Measurements from ENCODE around the gene SAXO1. TPM values are rescaled to one million over a fixed set of nuclear protein-coding genes. Genes with fewer than 3 reads are reported as not detected.

Gene SAXO1
- polyA plus RNA-seq, 1 donor from 2014 or later = not detected

DNA sequence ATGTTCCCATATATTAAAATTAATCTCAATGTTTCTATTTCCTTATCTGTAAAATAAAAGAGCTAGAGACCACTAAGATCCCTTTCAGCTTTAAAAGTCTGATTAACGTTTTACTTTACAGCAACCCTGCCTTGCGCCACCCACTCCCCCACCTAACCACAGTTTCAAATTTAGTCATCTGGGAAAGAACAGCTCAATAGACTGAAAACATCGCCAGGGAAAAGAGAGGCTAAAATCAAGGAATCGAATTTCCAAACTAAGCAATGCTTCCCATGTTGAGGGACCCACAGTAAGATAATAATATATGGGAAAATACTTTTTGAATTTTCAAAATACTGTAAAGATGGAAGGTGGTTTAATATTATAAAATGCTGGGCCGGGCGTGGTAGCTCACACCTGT, 6.6 kb downstream of the SAXO1 start:
- H3K9me2 ChIP-seq (ENCODE audit: insufficient read depth, low read length) = no peaks in the 10 kb centered on the region

DNA sequence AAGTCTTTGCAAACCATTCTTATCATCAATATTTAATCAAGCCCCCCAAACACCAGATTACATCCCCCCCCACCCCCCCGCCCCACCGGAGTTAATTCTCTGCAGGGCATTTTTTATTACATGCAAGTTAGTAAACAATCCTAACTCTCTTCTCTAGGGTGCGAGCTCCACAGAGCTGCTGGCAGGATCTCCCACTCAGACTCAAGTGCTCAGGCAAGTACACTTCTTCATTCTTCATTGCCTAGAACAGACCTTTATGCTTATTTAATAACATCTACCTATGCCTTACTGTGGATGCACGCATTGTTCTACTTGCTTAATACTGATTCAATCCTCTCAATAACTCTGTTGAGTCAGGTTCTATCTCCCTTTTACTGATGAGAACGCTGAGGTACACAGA, 9.9 kb downstream of the SAXO1 start:
- Histone ChIP-seq H3F3A (ENCODE audit: insufficient read depth, low read length, poor library complexity, severe bottlenecking) (no peaks in the 10 kb centered on the region), H3K79me2 (replicated peaks; ENCODE audit: insufficient read depth, low read length) (no peaks in the 10 kb centered on the region), H2AFZ (ENCODE audit: low read depth, low read length) (no peak overlapping the region), H3K4me2 (ENCODE audit: low read length) (no peak overlapping the region), H3K9ac (ENCODE audit: low read length) (no peak overlapping the region), H3K36me3 (ENCODE audit: insufficient read depth, low read length) (no peaks in the 10 kb centered on the region), H3K9me2 (ENCODE audit: insufficient read depth, low read length) (no peaks in the 10 kb centered on the region), H3K27me3 (ENCODE audit: insufficient read depth, low read depth, low read length) (no peaks in the 10 kb centered on the region), H3K27ac (ENCODE audit: low read length) (no peak overlapping the region), H3K9me3 (ENCODE audit: low read length) (no peaks in the 10 kb centered on the region), H4K20me1 (ENCODE audit: insufficient read depth) (no peaks in the 10 kb centered on the region), H3K4me3 (ENCODE audit: low read length) (no peak overlapping the region)
- TF ChIP-seq EP300 (conservative IDR thresholded peaks at IDR 0.05; ENCODE audit: poor library complexity, severe bottlenecking) (no peak), MXI1 (conservative IDR thresholded peaks at IDR 0.05; ENCODE audit: poor library complexity, severe bottlenecking) (no peak), EZH2 (IDR thresholded peaks at IDR 0.05; ENCODE audit: borderline replicate concordance, insufficient read depth, low read length, poor library complexity, severe bottlenecking) (no peak), TAF1 (IDR thresholded peaks at IDR 0.05; ENCODE audit: low read depth) (no peak), RAD21 (conservative IDR thresholded peaks at IDR 0.05) (no peak), POLR2AphosphoS5 (IDR thresholded peaks at IDR 0.05) (no peak), SMC3 (conservative IDR thresholded peaks at IDR 0.05; ENCODE audit: poor library complexity) (no peak)
- TF ChIP-seq, protein P1, sequence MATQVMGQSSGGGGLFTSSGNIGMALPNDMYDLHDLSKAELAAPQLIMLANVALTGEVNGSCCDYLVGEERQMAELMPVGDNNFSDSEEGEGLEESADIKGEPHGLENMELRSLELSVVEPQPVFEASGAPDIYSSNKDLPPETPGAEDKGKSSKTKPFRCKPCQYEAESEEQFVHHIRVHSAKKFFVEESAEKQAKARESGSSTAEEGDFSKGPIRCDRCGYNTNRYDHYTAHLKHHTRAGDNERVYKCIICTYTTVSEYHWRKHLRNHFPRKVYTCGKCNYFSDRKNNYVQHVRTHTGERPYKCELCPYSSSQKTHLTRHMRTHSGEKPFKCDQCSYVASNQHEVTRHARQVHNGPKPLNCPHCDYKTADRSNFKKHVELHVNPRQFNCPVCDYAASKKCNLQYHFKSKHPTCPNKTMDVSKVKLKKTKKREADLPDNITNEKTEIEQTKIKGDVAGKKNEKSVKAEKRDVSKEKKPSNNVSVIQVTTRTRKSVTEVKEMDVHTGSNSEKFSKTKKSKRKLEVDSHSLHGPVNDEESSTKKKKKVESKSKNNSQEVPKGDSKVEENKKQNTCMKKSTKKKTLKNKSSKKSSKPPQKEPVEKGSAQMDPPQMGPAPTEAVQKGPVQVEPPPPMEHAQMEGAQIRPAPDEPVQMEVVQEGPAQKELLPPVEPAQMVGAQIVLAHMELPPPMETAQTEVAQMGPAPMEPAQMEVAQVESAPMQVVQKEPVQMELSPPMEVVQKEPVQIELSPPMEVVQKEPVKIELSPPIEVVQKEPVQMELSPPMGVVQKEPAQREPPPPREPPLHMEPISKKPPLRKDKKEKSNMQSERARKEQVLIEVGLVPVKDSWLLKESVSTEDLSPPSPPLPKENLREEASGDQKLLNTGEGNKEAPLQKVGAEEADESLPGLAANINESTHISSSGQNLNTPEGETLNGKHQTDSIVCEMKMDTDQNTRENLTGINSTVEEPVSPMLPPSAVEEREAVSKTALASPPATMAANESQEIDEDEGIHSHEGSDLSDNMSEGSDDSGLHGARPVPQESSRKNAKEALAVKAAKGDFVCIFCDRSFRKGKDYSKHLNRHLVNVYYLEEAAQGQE (IDR thresholded peaks at IDR 0.05; ENCODE audit: borderline replicate concordance) = no peak
- TF ChIP-seq, protein P2, sequence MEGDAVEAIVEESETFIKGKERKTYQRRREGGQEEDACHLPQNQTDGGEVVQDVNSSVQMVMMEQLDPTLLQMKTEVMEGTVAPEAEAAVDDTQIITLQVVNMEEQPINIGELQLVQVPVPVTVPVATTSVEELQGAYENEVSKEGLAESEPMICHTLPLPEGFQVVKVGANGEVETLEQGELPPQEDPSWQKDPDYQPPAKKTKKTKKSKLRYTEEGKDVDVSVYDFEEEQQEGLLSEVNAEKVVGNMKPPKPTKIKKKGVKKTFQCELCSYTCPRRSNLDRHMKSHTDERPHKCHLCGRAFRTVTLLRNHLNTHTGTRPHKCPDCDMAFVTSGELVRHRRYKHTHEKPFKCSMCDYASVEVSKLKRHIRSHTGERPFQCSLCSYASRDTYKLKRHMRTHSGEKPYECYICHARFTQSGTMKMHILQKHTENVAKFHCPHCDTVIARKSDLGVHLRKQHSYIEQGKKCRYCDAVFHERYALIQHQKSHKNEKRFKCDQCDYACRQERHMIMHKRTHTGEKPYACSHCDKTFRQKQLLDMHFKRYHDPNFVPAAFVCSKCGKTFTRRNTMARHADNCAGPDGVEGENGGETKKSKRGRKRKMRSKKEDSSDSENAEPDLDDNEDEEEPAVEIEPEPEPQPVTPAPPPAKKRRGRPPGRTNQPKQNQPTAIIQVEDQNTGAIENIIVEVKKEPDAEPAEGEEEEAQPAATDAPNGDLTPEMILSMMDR (IDR thresholded peaks at IDR 0.05; ENCODE audit: poor library complexity, severe bottlenecking) = no peak

More for the DNA sequence above, 6.6 kb downstream of the SAXO1 start:
- H4K20me1 ChIP-seq (ENCODE audit: insufficient read depth) = no peaks in the 10 kb centered on the region
- no peak overlapping the region for H2AFZ ChIP-seq (ENCODE audit: low read depth, low read length)
- H3K36me3 ChIP-seq (ENCODE audit: insufficient read depth, low read length) = no peaks in the 10 kb centered on the region
- TF ChIP-seq, protein P1 (IDR thresholded peaks at IDR 0.05; ENCODE audit: borderline replicate concordance) = no peak
- TF ChIP-seq EZH2 (IDR thresholded peaks at IDR 0.05; ENCODE audit: borderline replicate concordance, insufficient read depth, low read length, poor library complexity, severe bottlenecking) (no peak), MXI1 (conservative IDR thresholded peaks at IDR 0.05; ENCODE audit: poor library complexity, severe bottlenecking) (no peak), POLR2AphosphoS5 (IDR thresholded peaks at IDR 0.05) (no peak), TAF1 (IDR thresholded peaks at IDR 0.05; ENCODE audit: low read depth) (no peak), SMC3 (conservative IDR thresholded peaks at IDR 0.05; ENCODE audit: poor library complexity) (no peak), EP300 (conservative IDR thresholded peaks at IDR 0.05; ENCODE audit: poor library complexity, severe bottlenecking) (no peak), RAD21 (conservative IDR thresholded peaks at IDR 0.05) (no peak)
- TF ChIP-seq, protein P2 (IDR thresholded peaks at IDR 0.05; ENCODE audit: poor library complexity, severe bottlenecking) = no peak
- H3K79me2 ChIP-seq (replicated peaks; ENCODE audit: insufficient read depth, low read length) = no peaks in the 10 kb centered on the region
- no peak overlapping the region for H3K27ac ChIP-seq (ENCODE audit: low read length)
- no peak overlapping the region for H3K4me2 ChIP-seq (ENCODE audit: low read length)
- no peak overlapping the region for H3K9ac ChIP-seq (ENCODE audit: low read length)
- H3K4me3 ChIP-seq (ENCODE audit: low read length) = no peak overlapping the region
- no peaks in the 10 kb centered on the region for H3F3A ChIP-seq (ENCODE audit: insufficient read depth, low read length, poor library complexity, severe bottlenecking)
- no peaks in the 10 kb centered on the region for H3K27me3 ChIP-seq (ENCODE audit: insufficient read depth, low read depth, low read length)
- H3K9me3 ChIP-seq (ENCODE audit: low read length) = no peaks in the 10 kb centered on the region

All from neural cell (in vitro differentiated cells).